HCT116 (cell line): ENCODE data around the gene SMIM3. TPM values are rescaled to one million over a fixed set of nuclear protein-coding genes. Genes with fewer than 3 reads are reported as not detected.
A peak's percentile ranks its signal among the peaks of the same experiment; 100 is the strongest.

Experiments used
- EGR1 ChIP-seq: IDR thresholded peaks from 2 replicates; pipeline ENCODE4 v1.6.1; 2012; ENCODE audit warnings: low read depth
- EZH2phosphoT487 ChIP-seq: fragments of 200-600 bp; IDR thresholded peaks from 2 replicates; pipeline ENCODE4 v1.6.1; 2018; ENCODE audit warnings: antibody characterized with exemption, borderline replicate concordance
- JUND ChIP-seq: IDR thresholded peaks from 2 replicates; pipeline ENCODE4 v1.6.1; 2012
- POLR2A ChIP-seq: IDR thresholded peaks from 2 replicates; pipeline ENCODE4 v1.7.0; 2011; ENCODE audit warnings: borderline replicate concordance; ENCODE audit not compliant: insufficient read depth, insufficient read length; ENCODE audit errors: extremely low read depth
- POLR2AphosphoS5 ChIP-seq: IDR thresholded peaks from 2 replicates; pipeline ENCODE4 v1.6.1; 2011; ENCODE audit warnings: mild to moderate bottlenecking, low read depth, low read length, moderate library complexity
- RAD21 ChIP-seq: IDR thresholded peaks from 2 replicates; pipeline ENCODE4 v1.6.1; 2012; ENCODE audit warnings: low read depth, mild to moderate bottlenecking
- REST ChIP-seq: IDR thresholded peaks from 2 replicates; pipeline ENCODE4 v1.6.1; 2012; ENCODE audit warnings: low read depth
- SRF ChIP-seq: IDR thresholded peaks from 2 replicates; pipeline ENCODE4 v1.6.1; 2012; ENCODE audit warnings: low read depth
- TCF7L2 ChIP-seq: IDR thresholded peaks from 2 replicates; pipeline ENCODE4 v1.7.0; 2011; ENCODE audit warnings: borderline replicate concordance, inconsistent platforms; ENCODE audit not compliant: insufficient read depth, insufficient read length; ENCODE audit errors: extremely low read depth
- YY1 ChIP-seq: IDR thresholded peaks from 2 replicates; pipeline ENCODE4 v1.6.1; 2011; ENCODE audit warnings: low read length, low read depth, moderate library complexity, mild to moderate bottlenecking; ENCODE audit not compliant: insufficient replicate concordance; ENCODE audit errors: extremely low read depth
- ZFX ChIP-seq: fragments of 450-650 bp; IDR thresholded peaks from 2 replicates; pipeline ENCODE4 v1.6.1; 2017
- total RNA-seq: library from RNA; stranded (reverse); gene quantifications from one replicate; pipeline ENCODE4 v1.2.1, GENCODE V29; 2021; ENCODE audit not compliant: unreplicated experiment
- TF ChIP-seq, protein P1 (sequence below): IDR thresholded peaks from 2 replicates; pipeline ENCODE4 v1.6.1; 2012

Gene SMIM3
- total RNA-seq, 1 experiment from 2014 or later, result 35.4 TPM

DNA sequence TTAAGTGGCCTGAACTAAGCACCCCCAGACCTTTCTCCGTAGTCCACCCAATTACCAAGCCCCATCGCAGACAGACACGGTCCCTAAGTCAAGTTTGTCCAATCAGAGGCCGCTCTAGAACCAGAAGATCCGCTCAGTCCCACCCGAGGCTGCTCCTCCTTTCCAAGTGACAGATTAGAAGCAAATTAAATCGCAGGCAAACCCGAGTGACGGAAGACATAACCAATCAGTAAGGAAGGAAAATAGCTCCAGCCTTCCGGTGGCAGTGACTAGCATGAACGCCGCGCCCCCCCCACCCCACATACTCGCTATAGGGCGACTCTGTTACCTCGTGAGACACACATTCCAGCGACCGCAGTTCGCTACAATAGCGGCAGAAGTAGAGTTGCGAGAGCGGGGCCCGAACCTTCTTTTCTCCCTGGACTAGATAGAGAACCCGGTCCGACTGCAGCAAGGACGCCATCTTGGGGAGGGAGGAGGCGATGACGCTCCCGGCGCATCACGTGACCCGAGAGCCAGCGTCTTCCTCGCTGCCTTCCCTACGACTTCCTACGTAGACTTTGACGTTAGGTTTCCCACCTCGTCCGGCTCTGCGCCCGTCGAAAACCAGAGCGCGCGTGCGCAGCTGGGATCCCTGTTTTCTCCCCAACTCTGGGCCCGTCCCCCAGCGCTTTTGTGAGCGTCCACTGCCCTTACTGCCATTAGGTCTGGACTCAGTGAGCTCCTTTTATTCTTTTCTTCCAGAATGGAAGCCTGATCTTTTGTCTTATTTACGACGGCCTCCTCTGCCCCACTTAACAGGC is 19.8 kb upstream of the SMIM3 start, which contains the start of gene DCTN4 (continued):
- TF ChIP-seq JUND, result no peak
- TF ChIP-seq YY1, result peak; percentile 95
- TF ChIP-seq EZH2phosphoT487, result no peak
- no peak for TF ChIP-seq RAD21
- TF ChIP-seq POLR2A, result peak; percentile 63
- no peak for TF ChIP-seq EGR1
- TF ChIP-seq POLR2AphosphoS5, result peak; percentile 89
- no peak for TF ChIP-seq REST
- TF ChIP-seq ZFX, result peak; percentile 24; the same call in 1 of the 2 replicates
- TF ChIP-seq, protein P1, sequence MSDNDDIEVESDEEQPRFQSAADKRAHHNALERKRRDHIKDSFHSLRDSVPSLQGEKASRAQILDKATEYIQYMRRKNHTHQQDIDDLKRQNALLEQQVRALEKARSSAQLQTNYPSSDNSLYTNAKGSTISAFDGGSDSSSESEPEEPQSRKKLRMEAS, result peak; percentile 96
- no peak for TF ChIP-seq TCF7L2
- no peak for TF ChIP-seq SRF
